OCI-LY1 (cell line): ENCODE results near the gene PDE8A.
"Not testable (repeated sequence)": the region's sequence is repeated elsewhere in the genome, so short reads cannot be mapped to it uniquely, and the experiment has no call there.

ENCODE experiments used
- EZH2 ChIP-seq: fragments of 200-600 bp; sonication (generic), shearing (Covaris generic); IDR thresholded peaks from 2 replicates; pipeline ENCODE4 v1.8.0; 2017; ENCODE audit warnings: borderline replicate concordance, mixed run types, mild to moderate bottlenecking, antibody characterized with exemption, low read length, moderate library complexity, mixed read lengths
- TF ChIP-seq, protein P1 (sequence below): fragments of 200-600 bp; sonication (generic), shearing (Covaris generic); IDR thresholded peaks from 2 replicates; pipeline ENCODE4 v1.5.1; 2017; ENCODE audit warnings: mild to moderate bottlenecking, antibody characterized with exemption, low read length, moderate library complexity, mixed read lengths

GRCh38 chr15:85177042-85177515, 195.4 kb downstream of the PDE8A start:
- TF ChIP-seq, protein P1, sequence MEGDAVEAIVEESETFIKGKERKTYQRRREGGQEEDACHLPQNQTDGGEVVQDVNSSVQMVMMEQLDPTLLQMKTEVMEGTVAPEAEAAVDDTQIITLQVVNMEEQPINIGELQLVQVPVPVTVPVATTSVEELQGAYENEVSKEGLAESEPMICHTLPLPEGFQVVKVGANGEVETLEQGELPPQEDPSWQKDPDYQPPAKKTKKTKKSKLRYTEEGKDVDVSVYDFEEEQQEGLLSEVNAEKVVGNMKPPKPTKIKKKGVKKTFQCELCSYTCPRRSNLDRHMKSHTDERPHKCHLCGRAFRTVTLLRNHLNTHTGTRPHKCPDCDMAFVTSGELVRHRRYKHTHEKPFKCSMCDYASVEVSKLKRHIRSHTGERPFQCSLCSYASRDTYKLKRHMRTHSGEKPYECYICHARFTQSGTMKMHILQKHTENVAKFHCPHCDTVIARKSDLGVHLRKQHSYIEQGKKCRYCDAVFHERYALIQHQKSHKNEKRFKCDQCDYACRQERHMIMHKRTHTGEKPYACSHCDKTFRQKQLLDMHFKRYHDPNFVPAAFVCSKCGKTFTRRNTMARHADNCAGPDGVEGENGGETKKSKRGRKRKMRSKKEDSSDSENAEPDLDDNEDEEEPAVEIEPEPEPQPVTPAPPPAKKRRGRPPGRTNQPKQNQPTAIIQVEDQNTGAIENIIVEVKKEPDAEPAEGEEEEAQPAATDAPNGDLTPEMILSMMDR, result not testable (repeated sequence)
- not testable (repeated sequence) for TF ChIP-seq EZH2
